Ovary (tissue), 3 donors: Measurements from ENCODE around the gene SWT1.

ENCODE experiments used
- CTCF ChIP-seq, 3 donors: fragments of 450-650 bp in 2 of 3; fragments of 200-600 bp in 1 of 3; IDR thresholded peaks; one replicate each; pipeline versions ENCODE4 v1.5.1 to v1.8.0; 2016 to 2022; ENCODE audit warnings: antibody characterized with exemption in 3 of 3, mild to moderate bottlenecking in 1 of 3
- POLR2A ChIP-seq: fragments of 450-650 bp; IDR thresholded peaks from one replicate; pipeline ENCODE4 v1.6.1; 2017; ENCODE audit warnings: antibody characterized with exemption, mild to moderate bottlenecking, moderate library complexity
- donor health status: DM: no; HTN: no; CAD: no.

- TF ChIP-seq CTCF (IDR thresholded peaks at IDR 0.05) (no peak), POLR2A (no peak)
Observed at GRCh38 chr1:185156288-185156853, 596 bp upstream of the SWT1 start.
